ENCODE measurements around the gene ADAM10.
A peak's percentile ranks its signal among the peaks of the same experiment; 100 is the strongest.

ADAM10 gene

DNA sequence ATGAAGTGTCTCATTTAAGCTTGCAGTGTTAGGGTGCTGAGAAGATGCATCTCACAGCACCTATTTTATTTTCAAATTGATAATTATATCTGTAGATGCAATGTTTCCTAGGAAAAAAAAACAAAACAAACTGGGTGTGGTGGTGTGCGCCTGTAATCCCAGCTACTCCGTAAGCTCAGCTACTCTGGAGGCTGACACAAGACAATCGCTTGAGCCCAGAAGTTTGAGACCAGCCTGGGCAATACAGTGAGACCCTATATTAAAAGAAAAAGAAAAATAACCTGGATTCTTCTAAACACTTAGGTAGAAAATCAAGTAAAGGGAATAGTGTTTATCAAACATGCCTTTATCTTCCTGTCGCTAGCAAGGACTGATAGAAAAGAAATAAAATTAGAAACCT, 23.5 kb upstream of the ADAM10 start:
- Histone ChIP-seq H3K9me3 (ENCODE audit: low read length) (no peaks in the 10 kb centered on the region), H3K79me2 (ENCODE audit: insufficient read depth, low read length) (peaks cover 50% of the 10 kb centered on the region), H3K27ac (ENCODE audit: low read depth, low read length, poor library complexity, severe bottlenecking) (peak overlapping the region; percentile 5), H3K4me3 (ENCODE audit: low read depth, low read length, poor library complexity, severe bottlenecking) (peak overlapping the region; percentile 84), H4K20me1 (ENCODE audit: insufficient read depth, low read length) (no peaks in the 10 kb centered on the region), H2AFZ (ENCODE audit: low read length) (no peak overlapping the region), H3K27me3 (ENCODE audit: insufficient read depth, low read length) (no peaks in the 10 kb centered on the region), H3F3A (ENCODE audit: insufficient read depth, low read length) (no peaks in the 10 kb centered on the region), H3K9ac (ENCODE audit: low read length) (peak overlapping the region; percentile 81), H3K9me2 (ENCODE audit: low read depth, low read length) (no peaks in the 10 kb centered on the region), H3K36me3 (ENCODE audit: insufficient read depth, low read length) (no peaks in the 10 kb centered on the region), H3K4me1 (ENCODE audit: insufficient read depth, low read length, severe bottlenecking) (peaks cover 49% of the 10 kb centered on the region), H3K4me2 (ENCODE audit: low read length) (peak overlapping the region; percentile 97)
- TF ChIP-seq EZH2 (IDR thresholded peaks at IDR 0.05; ENCODE audit: borderline replicate concordance, low read length) = no peak
- TF ChIP-seq, protein P1, sequence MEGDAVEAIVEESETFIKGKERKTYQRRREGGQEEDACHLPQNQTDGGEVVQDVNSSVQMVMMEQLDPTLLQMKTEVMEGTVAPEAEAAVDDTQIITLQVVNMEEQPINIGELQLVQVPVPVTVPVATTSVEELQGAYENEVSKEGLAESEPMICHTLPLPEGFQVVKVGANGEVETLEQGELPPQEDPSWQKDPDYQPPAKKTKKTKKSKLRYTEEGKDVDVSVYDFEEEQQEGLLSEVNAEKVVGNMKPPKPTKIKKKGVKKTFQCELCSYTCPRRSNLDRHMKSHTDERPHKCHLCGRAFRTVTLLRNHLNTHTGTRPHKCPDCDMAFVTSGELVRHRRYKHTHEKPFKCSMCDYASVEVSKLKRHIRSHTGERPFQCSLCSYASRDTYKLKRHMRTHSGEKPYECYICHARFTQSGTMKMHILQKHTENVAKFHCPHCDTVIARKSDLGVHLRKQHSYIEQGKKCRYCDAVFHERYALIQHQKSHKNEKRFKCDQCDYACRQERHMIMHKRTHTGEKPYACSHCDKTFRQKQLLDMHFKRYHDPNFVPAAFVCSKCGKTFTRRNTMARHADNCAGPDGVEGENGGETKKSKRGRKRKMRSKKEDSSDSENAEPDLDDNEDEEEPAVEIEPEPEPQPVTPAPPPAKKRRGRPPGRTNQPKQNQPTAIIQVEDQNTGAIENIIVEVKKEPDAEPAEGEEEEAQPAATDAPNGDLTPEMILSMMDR (IDR thresholded peaks at IDR 0.05; ENCODE audit: low read length) = no peak

DNA sequence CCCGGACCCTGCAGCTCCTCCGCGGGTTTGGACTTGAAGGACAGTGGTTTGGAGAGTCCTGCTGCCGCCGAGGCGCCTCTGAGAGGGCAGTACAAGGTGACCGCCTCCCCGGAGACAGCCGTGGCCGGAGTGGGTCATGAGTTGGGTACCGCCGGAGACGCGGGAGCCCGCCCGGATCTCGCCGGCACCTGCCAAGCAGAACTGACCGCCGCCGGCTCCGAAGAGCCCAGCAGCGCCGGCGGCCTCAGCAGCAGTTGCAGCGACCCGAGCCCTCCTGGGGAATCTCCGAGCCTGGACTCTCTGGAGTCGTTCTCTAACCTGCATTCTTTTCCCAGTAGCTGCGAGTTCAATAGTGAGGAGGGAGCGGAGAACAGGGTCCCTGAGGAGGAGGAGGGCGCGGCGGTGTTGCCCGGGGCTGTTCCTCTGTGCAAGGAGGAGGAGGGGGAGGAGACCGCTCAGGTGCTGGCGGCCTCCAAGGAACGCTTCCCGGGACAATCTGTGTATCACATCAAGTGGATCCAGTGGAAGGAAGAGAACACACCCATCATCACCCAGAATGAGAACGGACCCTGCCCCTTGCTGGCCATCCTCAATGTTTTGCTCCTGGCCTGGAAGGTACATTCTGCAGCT, 22.2 kb upstream of the ADAM10 start:
- no peaks in the 10 kb centered on the region for H4K20me1 ChIP-seq (ENCODE audit: insufficient read depth, low read length)
- no peak overlapping the region for H3K27ac ChIP-seq (ENCODE audit: low read depth, low read length, poor library complexity, severe bottlenecking)
- H3K4me3 ChIP-seq (ENCODE audit: low read depth, low read length, poor library complexity, severe bottlenecking) = peak overlapping the region; percentile 84
- H3K36me3 ChIP-seq (ENCODE audit: insufficient read depth, low read length) = no peaks in the 10 kb centered on the region
- H3K79me2 ChIP-seq (ENCODE audit: insufficient read depth, low read length) = peaks cover 37% of the 10 kb centered on the region
- peak overlapping the region; percentile 81 for H3K9ac ChIP-seq (ENCODE audit: low read length)
- peak overlapping the region; percentile 97 for H3K4me2 ChIP-seq (ENCODE audit: low read length)
- no peak overlapping the region for H2AFZ ChIP-seq (ENCODE audit: low read length)
- H3K9me3 ChIP-seq (ENCODE audit: low read length) = no peaks in the 10 kb centered on the region
- TF ChIP-seq, protein P1 (IDR thresholded peaks at IDR 0.05; ENCODE audit: low read length) = no peak
- no peak for TF ChIP-seq EZH2 (IDR thresholded peaks at IDR 0.05; ENCODE audit: borderline replicate concordance, low read length)
- no peaks in the 10 kb centered on the region for H3F3A ChIP-seq (ENCODE audit: insufficient read depth, low read length)
- no peaks in the 10 kb centered on the region for H3K27me3 ChIP-seq (ENCODE audit: insufficient read depth, low read length)
- H3K9me2 ChIP-seq (ENCODE audit: low read depth, low read length) = no peaks in the 10 kb centered on the region
- peaks cover 49% of the 10 kb centered on the region for H3K4me1 ChIP-seq (ENCODE audit: insufficient read depth, low read length, severe bottlenecking)

DNA sequence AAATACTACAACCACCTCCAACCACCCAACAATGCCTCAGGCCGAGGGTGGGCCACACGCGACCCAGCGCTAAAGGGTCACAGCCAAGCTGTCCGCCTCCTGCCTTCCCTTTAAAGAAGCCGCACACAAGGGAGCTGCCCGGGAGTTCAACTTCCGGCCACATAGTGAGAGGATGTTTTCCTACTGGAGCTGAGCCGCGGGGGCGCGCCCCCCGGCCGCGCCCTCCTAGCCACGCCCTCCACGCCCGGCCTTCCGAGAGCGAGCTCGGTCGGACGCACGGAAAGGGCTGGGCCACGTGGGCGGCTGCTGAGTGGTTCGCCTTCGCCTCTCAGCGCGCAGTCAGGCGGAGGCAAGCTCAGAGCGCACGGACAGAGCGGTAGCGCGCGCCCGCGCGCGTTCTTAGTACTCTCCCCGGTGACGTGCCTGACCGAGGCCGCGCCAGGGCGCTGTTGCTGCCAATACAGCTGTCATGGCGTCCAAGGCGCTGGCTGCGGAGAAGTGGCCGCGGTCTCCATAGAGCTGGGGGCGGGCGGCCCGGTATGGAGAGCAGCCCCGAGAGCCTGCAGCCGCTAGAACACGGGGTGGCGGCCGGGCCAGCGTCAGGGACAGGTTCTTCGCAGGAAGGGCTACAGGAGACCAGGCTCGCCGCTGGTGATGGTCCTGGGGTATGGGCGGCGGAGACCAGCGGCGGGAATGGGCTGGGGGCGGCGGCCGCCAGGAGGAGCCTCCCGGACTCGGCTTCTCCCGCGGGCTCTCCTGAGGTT, 21.5 kb upstream of the ADAM10 start, which contains the start of gene MINDY2:
Gene MINDY2 (plus strand): TSS at position 446 of the 764 bp plus-strand sequence. CDS start 94 bp downstream, at position 540.
- H3K4me1 ChIP-seq (ENCODE audit: insufficient read depth, low read length, severe bottlenecking) = peaks cover 47% of the 10 kb centered on the region
- H3K27me3 ChIP-seq (ENCODE audit: insufficient read depth, low read length) = no peaks in the 10 kb centered on the region
- H3K4me3 ChIP-seq (ENCODE audit: low read depth, low read length, poor library complexity, severe bottlenecking) = peak within 1 kb of the TSS; percentile 84
- H3K27ac ChIP-seq (ENCODE audit: low read depth, low read length, poor library complexity, severe bottlenecking) = peak within 1 kb of the TSS; percentile 65
- H4K20me1 ChIP-seq (ENCODE audit: insufficient read depth, low read length) = no peaks in the 10 kb centered on the region
- peaks cover 37% of the 10 kb centered on the region for H3K79me2 ChIP-seq (ENCODE audit: insufficient read depth, low read length)
- H3F3A ChIP-seq (ENCODE audit: insufficient read depth, low read length) = no peaks in the 10 kb centered on the region
- H3K9me2 ChIP-seq (ENCODE audit: low read depth, low read length) = no peaks in the 10 kb centered on the region
- H3K36me3 ChIP-seq (ENCODE audit: insufficient read depth, low read length) = no peaks in the 10 kb centered on the region
- TF ChIP-seq, protein P1 (IDR thresholded peaks at IDR 0.05; ENCODE audit: low read length) = peak; percentile 27; the same call in 1 of the 2 replicates
- TF ChIP-seq EZH2 (IDR thresholded peaks at IDR 0.05; ENCODE audit: borderline replicate concordance, low read length) = no peak
- peak within 1 kb of the TSS; percentile 81 for H3K9ac ChIP-seq (ENCODE audit: low read length)
- peak within 1 kb of the TSS; percentile 97 for H3K4me2 ChIP-seq (ENCODE audit: low read length)
- no peaks in the 10 kb centered on the region for H3K9me3 ChIP-seq (ENCODE audit: low read length)
- H2AFZ ChIP-seq (ENCODE audit: low read length) = peak within 1 kb of the TSS; percentile 61

Data from OCI-LY1 (cell line).